Common myeloid progenitor, CD34-positive (primary cell): ENCODE measurements around the gene MBNL1.

ENCODE experiments used
- CTCF ChIA-PET: fragments of 350-600 bp; sonication (Branson Sonifier 250); formaldehyde crosslinking; loops from one replicate; lab custom pipeline; 2021; ENCODE audit warnings: antibody characterized with exemption; lab: Charles Lee
- POLR2A ChIA-PET: fragments of 350-600 bp; sonication (Branson Sonifier 250); formaldehyde crosslinking; loops from one replicate; lab custom pipeline; 2021; ENCODE audit warnings: antibody characterized with exemption; lab: Charles Lee
- DNase-seq, 3 donors: peaks; one replicate each; pipeline versions ENCODE4 v3.0.0 to v3.0.0-alpha.2; 2013
- H3K27ac ChIP-seq, 2 experiments: 1 replicate in 1 of 2; 2 replicates in 1 of 2; pipeline ENCODE4 v1.7.0; 2013; ENCODE audit warnings: inconsistent platforms in 2 of 2, low read length in 2 of 2, mild to moderate bottlenecking in 2 of 2, low read depth in 1 of 2, moderate library complexity in 1 of 2; ENCODE audit not compliant: severe bottlenecking in 2 of 2, insufficient read depth in 1 of 2, poor library complexity in 1 of 2
- H3K27me3 ChIP-seq, 5 experiments: replicated peaks in 2 of 5; 1 replicate in 3 of 5; 2 replicates in 2 of 5; pipeline versions ENCODE4 v1.6.1 to v1.7.0; 2013; ENCODE audit warnings: low read length in 4 of 5, mild to moderate bottlenecking in 2 of 5, moderate library complexity in 2 of 5, inconsistent platforms in 1 of 5; ENCODE audit not compliant: insufficient read depth in 5 of 5, control insufficient read depth in 4 of 5
- H3K36me3 ChIP-seq, 4 experiments: 1 replicate in 2 of 4; 2 replicates in 2 of 4; pipeline versions ENCODE4 v1.6.1 to v1.7.0; 2013; ENCODE audit warnings: low read length in 3 of 4, control low read depth in 1 of 4, mild to moderate bottlenecking in 1 of 4; ENCODE audit not compliant: control insufficient read depth in 4 of 4, insufficient read depth in 4 of 4
- H3K4me1 ChIP-seq, 4 experiments: 1 replicate in 3 of 4; 2 replicates in 1 of 4; pipeline versions ENCODE4 v1.6.1 to v1.7.1; 2013; ENCODE audit warnings: low read length in 3 of 4, mild to moderate bottlenecking in 3 of 4, control low read depth in 1 of 4, inconsistent platforms in 1 of 4, moderate library complexity in 1 of 4; ENCODE audit not compliant: control insufficient read depth in 4 of 4, insufficient read depth in 4 of 4; ENCODE audit errors: control extremely low read depth in 1 of 4
- H3K4me3 ChIP-seq, 7 experiments: 1 replicate in 4 of 7; 2 replicates in 3 of 7; pipeline versions ENCODE4 v1.5.1 to v1.7.0; 2013; ENCODE audit warnings: mild to moderate bottlenecking in 7 of 7, low read length in 6 of 7, moderate library complexity in 6 of 7, inconsistent platforms in 2 of 7, low read depth in 2 of 7, control low read depth in 1 of 7; ENCODE audit not compliant: insufficient read depth in 4 of 7, control insufficient read depth in 1 of 7; ENCODE audit errors: extremely low read depth in 1 of 7
- H3K9me3 ChIP-seq, 5 experiments: 1 replicate in 4 of 5; 2 replicates in 1 of 5; pipeline versions ENCODE4 v1.6.1 to v1.7.1; 2013; ENCODE audit warnings: low read length in 4 of 5, mild to moderate bottlenecking in 2 of 5, inconsistent platforms in 1 of 5, low read depth in 1 of 5, moderate library complexity in 1 of 5; ENCODE audit not compliant: control insufficient read depth in 4 of 5, insufficient read depth in 2 of 5; ENCODE audit errors: control extremely low read depth in 1 of 5
- WGBS: methylation state at CpG from one replicate; pipeline ENCODE4 v1.1.5; 2013; ENCODE audit not compliant: insufficient coverage; 5-methylcytosine and 5-hydroxymethylcytosine counted together

The MBNL1 gene

GRCh38 chr3:152296382-152296781 is 27.7 kb downstream of the MBNL1 start:
- POLR2A ChIA-PET: interaction anchor here (0.6 kb wide), 1 partner anchor 81 kb away, joined by 3 read pairs; no protein-coding TSS in a partner anchor
- CTCF ChIA-PET: interaction anchor here (1.0 to 2.4 kb wide), 5 partner anchors 8 to 110 kb away, joined by 3 to 6 read pairs (median 4); no protein-coding TSS in a partner anchor
- peak overlapping the region in 2 of 7 experiments; percentile 23 to 44 for H3K4me3 ChIP-seq
- no peak for DNase-seq
- H3K27me3 ChIP-seq: no peaks in the 10 kb centered on the region
- H3K9me3 ChIP-seq: no peaks in the 10 kb centered on the region
- H3K27ac ChIP-seq: no peak overlapping the region
- peaks cover 35 to 81% (median 60%) of the 10 kb centered on the region in 4 experiments for H3K4me1 ChIP-seq
- peaks cover 11 to 33% (median 16%) of the 10 kb centered on the region in 4 experiments for H3K36me3 ChIP-seq
- 83% methylated on average over 1 of the region's 3 CpGs for WGBS

- H3K4me3 ChIP-seq: no peak overlapping the region
- DNase-seq: no peak
- H3K27me3 ChIP-seq: no peaks in the 10 kb centered on the region
- POLR2A ChIA-PET: interaction anchor here (0.6 kb wide), 1 partner anchor 81 kb away, joined by 3 read pairs; no protein-coding TSS in a partner anchor
- 78% methylated on average over 1 of the region's 1 CpG for WGBS
- peaks cover 11 to 37% (median 16%) of the 10 kb centered on the region in 4 experiments for H3K36me3 ChIP-seq
- no peak overlapping the region for H3K27ac ChIP-seq
- no peaks in the 10 kb centered on the region for H3K9me3 ChIP-seq
- H3K4me1 ChIP-seq: peaks cover 37 to 81% (median 61%) of the 10 kb centered on the region in 4 experiments
- CTCF ChIA-PET: interaction anchor here (1.0 to 2.8 kb wide), 6 partner anchors 8 to 113 kb away, joined by 3 to 8 read pairs (median 4); no protein-coding TSS in a partner anchor
Measured at GRCh38 chr3:152296971-152297370, 28.2 kb downstream of the MBNL1 start.

GRCh38 chr3:152298393-152299248 is 29.9 kb downstream of the MBNL1 start:
- H3K4me3 ChIP-seq: peak overlapping the region in 6 of 7 experiments; percentile 9 to 50 (median 38)
- H3K9me3 ChIP-seq: no peaks in the 10 kb centered on the region
- 26% methylated on average over 9 of the region's 14 CpGs for WGBS
- CTCF ChIA-PET: interaction anchor here (1.2 to 2.8 kb wide), 2 partner anchors 17 to 52 kb away, joined by 4 to 8 read pairs; no protein-coding TSS in a partner anchor
- POLR2A ChIA-PET: interaction anchor here (0.5 to 0.7 kb wide), 3 partner anchors 30 to 52 kb away, joined by 3 to 4 read pairs (median 3); partner anchors contain the start of gene MBNL1
- H3K27me3 ChIP-seq: no peaks in the 10 kb centered on the region
- H3K4me1 ChIP-seq: peaks cover 33 to 78% (median 50%) of the 10 kb centered on the region in 4 experiments
- peak overlapping the region in 1 of 2 experiments; percentile 68 for H3K27ac ChIP-seq
- peaks cover 11 to 38% (median 19%) of the 10 kb centered on the region in 4 experiments for H3K36me3 ChIP-seq
- peak; percentile 87 to 94 (median 93) for DNase-seq

GRCh38 chr3:152299249-152299976 is 30.7 kb downstream of the MBNL1 start:
- ChIA-PET POLR2A (interaction anchor here (0.6 to 0.7 kb wide), 3 partner anchors 10 to 33 kb away, joined by 3 to 5 read pairs (median 3); no protein-coding TSS in a partner anchor), CTCF (interaction anchor here (1.2 to 2.8 kb wide), 2 partner anchors 15 to 18 kb away, joined by 3 to 8 read pairs; no protein-coding TSS in a partner anchor)
- DNase-seq: no peak
- Histone ChIP-seq H3K27me3 (no peaks in the 10 kb centered on the region), H3K4me1 (peaks cover 33 to 81% (median 54%) of the 10 kb centered on the region in 4 experiments), H3K4me3 (peak overlapping the region in 3 of 7 experiments; percentile 8 to 46 (median 41)), H3K27ac (peak overlapping the region; percentile 35 to 68), H3K9me3 (no peaks in the 10 kb centered on the region), H3K36me3 (peaks cover 11 to 38% (median 19%) of the 10 kb centered on the region in 4 experiments)
- WGBS: 61% methylated on average over 7 of the region's 9 CpGs

GRCh38 chr3:152300029-152300731 is 31.5 kb downstream of the MBNL1 start:
- CTCF ChIA-PET: interaction anchor here (1.1 to 1.2 kb wide), 2 partner anchors 8 to 15 kb away, joined by 3 read pairs; no protein-coding TSS in a partner anchor
- Histone ChIP-seq H3K9me3 (no peaks in the 10 kb centered on the region), H3K36me3 (peaks cover 13 to 40% (median 21%) of the 10 kb centered on the region in 4 experiments), H3K27me3 (no peaks in the 10 kb centered on the region), H3K4me1 (peaks cover 29 to 78% (median 54%) of the 10 kb centered on the region in 4 experiments), H3K27ac (no peak overlapping the region), H3K4me3 (peak overlapping the region in 1 of 7 experiments; percentile 4)
- DNase-seq: no peak
- 94% methylated on average over 6 of the region's 8 CpGs for WGBS
- POLR2A ChIA-PET: interaction anchor here (0.6 kb wide), 2 partner anchors 9 to 21 kb away, joined by 3 to 5 read pairs; no protein-coding TSS in a partner anchor

GRCh38 chr3:152301745-152302181 is 33.0 kb downstream of the MBNL1 start:
- H3K27ac ChIP-seq: peak overlapping the region; percentile 6 to 67
- peak in 2 of 3 donors; percentile 46 to 50 for DNase-seq
- ChIA-PET CTCF (interaction anchor here (0.7 to 2.6 kb wide), 4 partner anchors 11 to 27 kb away, joined by 3 to 8 read pairs (median 5); no protein-coding TSS in a partner anchor), POLR2A (no interaction called here)
- H3K9me3 ChIP-seq: no peaks in the 10 kb centered on the region
- peaks cover 10 to 50% (median 21%) of the 10 kb centered on the region in 4 experiments for H3K36me3 ChIP-seq
- H3K27me3 ChIP-seq: no peaks in the 10 kb centered on the region
- peaks cover 23 to 68% (median 42%) of the 10 kb centered on the region in 4 experiments for H3K4me1 ChIP-seq
- 91% methylated on average over 3 of the region's 3 CpGs for WGBS
- H3K4me3 ChIP-seq: peak overlapping the region in 1 of 7 experiments; percentile 8
